Endodermal cell (in vitro differentiated cells): ENCODE data around the gene SVBP. TPM values are rescaled to one million over a fixed set of nuclear protein-coding genes. Genes with fewer than 3 reads are reported as not detected.

Source experiments
- DNase-seq: peaks from one replicate; pipeline ENCODE4 v3.0.0-alpha.2; 2017
- H3K27ac ChIP-seq: 2 replicates; pipeline ENCODE4 v1.5.1; 2013; ENCODE audit warnings: mild to moderate bottlenecking, low read depth, low read length, moderate library complexity
- H3K27me3 ChIP-seq: 2 replicates; pipeline ENCODE4 v1.6.1; 2013; ENCODE audit warnings: mild to moderate bottlenecking, low read length, moderate library complexity; ENCODE audit not compliant: insufficient read depth, control insufficient read depth, poor library complexity, severe bottlenecking
- H3K36me3 ChIP-seq: 2 replicates; pipeline ENCODE4 v1.7.0; 2013; ENCODE audit warnings: mild to moderate bottlenecking, low read length, moderate library complexity; ENCODE audit not compliant: control insufficient read depth, insufficient read depth
- H3K4me1 ChIP-seq: one replicate; pipeline ENCODE4 v1.7.0; 2013; ENCODE audit warnings: low read length; ENCODE audit not compliant: control insufficient read depth, insufficient read depth
- H3K4me3 ChIP-seq: 2 replicates; pipeline ENCODE4 v1.5.1; 2013; ENCODE audit warnings: mild to moderate bottlenecking, low read length, moderate library complexity
- H3K9ac ChIP-seq: 2 replicates; pipeline ENCODE4 v1.6.1; 2013; ENCODE audit warnings: mild to moderate bottlenecking, low read length, moderate library complexity; ENCODE audit not compliant: poor library complexity, severe bottlenecking; ENCODE audit errors: extremely low read depth
- H3K9me3 ChIP-seq: 2 replicates; pipeline ENCODE4 v1.6.1; 2013; ENCODE audit warnings: mild to moderate bottlenecking, low read length, moderate library complexity; ENCODE audit not compliant: control insufficient read depth
- H3K27ac Mint-ChIP-seq: 2 replicates; pipeline ENCODE4 v1.8.0; 2020; ENCODE audit warnings: mixed read lengths
- H3K27me3 Mint-ChIP-seq: 2 replicates; pipeline ENCODE4 v1.8.0; 2021; ENCODE audit warnings: mild to moderate bottlenecking, mixed read lengths; ENCODE audit not compliant: insufficient read depth
- H3K36me3 Mint-ChIP-seq: 2 replicates; pipeline ENCODE4 v1.8.0; 2020; ENCODE audit warnings: low read depth, mixed read lengths
- H3K4me1 Mint-ChIP-seq: 2 replicates; pipeline ENCODE4 v1.8.0; 2020; ENCODE audit warnings: mixed read lengths
- H3K4me3 Mint-ChIP-seq: 2 replicates; pipeline ENCODE4 v1.8.0; 2020; ENCODE audit warnings: mild to moderate bottlenecking, moderate library complexity, mixed read lengths
- H3K9me3 Mint-ChIP-seq: 2 replicates; pipeline ENCODE4 v1.8.0; 2020; ENCODE audit warnings: mild to moderate bottlenecking, mixed read lengths
- CTCF ChIP-seq: fragments of 200-600 bp; sonication (generic); conservative IDR thresholded peaks from 2 replicates; pipeline ENCODE4 v1.5.0; 2021; ENCODE audit warnings: antibody characterized with exemption, mild to moderate bottlenecking
- WGBS, 2 experiments: methylation state at CpG; one replicate each; pipeline versions ENCODE4 v1.1.5 to v1.1.7; 2013; ENCODE audit warnings: missing lambda C conversion rate in 2 of 2, mixed read lengths in 1 of 2; ENCODE audit not compliant: insufficient coverage in 1 of 2, insufficient read length in 1 of 2; 5-methylcytosine and 5-hydroxymethylcytosine counted together
- total RNA-seq, 2 donors: library from RNA; stranded (reverse); fragmentation: NEBNext Ultra II Directional in 1 of 2; extraction: Animal tissue kit (Norgen Biotek cat#: 25700) in 1 of 2; gene quantifications; 2 replicates in 1 of 2; 3 replicates in 1 of 2; pipeline ENCODE4 v1.2.1, GENCODE V29; 2021

SVBP gene
- total RNA-seq, 2 donors from 2014 or later: 40.2 to 45.3 TPM

GRCh38 chr1:42776502-42776901 lies 40.7 kb downstream of the SVBP start:
- H3K36me3 Mint-ChIP-seq: peaks cover 78% of the 10 kb centered on the region

GRCh38 chr1:42774928-42775526 lies 42.2 kb downstream of the SVBP start:
- 92 to 95% methylated on average over 4 to 5 of the region's 5 CpGs for WGBS, 2 experiments
- no peak for TF ChIP-seq CTCF

More at GRCh38 chr1:42776502-42776901, 40.7 kb downstream of the SVBP start:
- H3K4me1 Mint-ChIP-seq: no peaks in the 10 kb centered on the region
- no peaks in the 10 kb centered on the region for H3K4me1 ChIP-seq
- no peaks in the 10 kb centered on the region for H3K9me3 Mint-ChIP-seq
- no peak for DNase-seq
- H3K27ac ChIP-seq: no peak overlapping the region
- H3K4me3 ChIP-seq: no peak overlapping the region
- H3K9me3 ChIP-seq: no peaks in the 10 kb centered on the region
- no peaks in the 10 kb centered on the region for H3K27me3 ChIP-seq
- H3K4me3 Mint-ChIP-seq: no peak overlapping the region
- H3K27me3 Mint-ChIP-seq: no peaks in the 10 kb centered on the region
- WGBS, 2 experiments: 90 to 94% methylated on average over 5 to 6 of the region's 6 CpGs
- no peak overlapping the region for H3K27ac Mint-ChIP-seq
- peaks cover 80% of the 10 kb centered on the region for H3K36me3 ChIP-seq
- TF ChIP-seq CTCF: no peak
- no peak overlapping the region for H3K9ac ChIP-seq

GRCh38 chr1:42773420-42773819 lies 43.8 kb downstream of the SVBP start:
- Mint-ChIP-seq H3K9me3 (no peaks in the 10 kb centered on the region), H3K4me1 (no peaks in the 10 kb centered on the region), H3K36me3 (peaks cover 67% of the 10 kb centered on the region), H3K4me3 (no peak overlapping the region), H3K27ac (no peak overlapping the region), H3K27me3 (no peaks in the 10 kb centered on the region)
- H3K4me3 ChIP-seq: no peak overlapping the region
- H3K27me3 ChIP-seq: no peaks in the 10 kb centered on the region
- no peak overlapping the region for H3K27ac ChIP-seq
- no peaks in the 10 kb centered on the region for H3K4me1 ChIP-seq
- H3K9ac ChIP-seq: no peak overlapping the region
- TF ChIP-seq CTCF: no peak
- H3K36me3 ChIP-seq: peaks cover 56% of the 10 kb centered on the region
- H3K9me3 ChIP-seq: no peaks in the 10 kb centered on the region
- no peak for DNase-seq
- 50% methylated on average over 2 of the region's 2 CpGs for WGBS, 2 experiments

More at GRCh38 chr1:42774928-42775526, 42.2 kb downstream of the SVBP start:
- Mint-ChIP-seq H3K27ac (no peak overlapping the region), H3K4me3 (no peak overlapping the region), H3K36me3 (peaks cover 72% of the 10 kb centered on the region), H3K27me3 (no peaks in the 10 kb centered on the region), H3K4me1 (no peaks in the 10 kb centered on the region), H3K9me3 (no peaks in the 10 kb centered on the region)
- H3K36me3 ChIP-seq: peaks cover 68% of the 10 kb centered on the region
- H3K9me3 ChIP-seq: no peaks in the 10 kb centered on the region
- H3K27me3 ChIP-seq: no peaks in the 10 kb centered on the region
- H3K4me3 ChIP-seq: no peak overlapping the region
- no peak overlapping the region for H3K9ac ChIP-seq
- no peaks in the 10 kb centered on the region for H3K4me1 ChIP-seq
- no peak overlapping the region for H3K27ac ChIP-seq
- DNase-seq: no peak
